Large intestine (tissue), 3 donors: Measurements from ENCODE around the gene LEFTY1. TPM values are rescaled to one million over a fixed set of nuclear protein-coding genes. Genes with fewer than 3 reads are reported as not detected.
"Not testable (repeated sequence)": the region's sequence is repeated elsewhere in the genome, so short reads cannot be mapped to it uniquely, and the experiment has no call there.

Source experiments
- DNase-seq, 2 donors: peaks; one replicate each; pipeline versions ENCODE4 v3.0.0 to v3.0.0-alpha.2; 2013
- H3K27ac ChIP-seq: one replicate; pipeline ENCODE4 v1.5.1; 2013; ENCODE audit warnings: low read length
- H3K27me3 ChIP-seq: 2 replicates; pipeline ENCODE4 v1.6.1; 2013; ENCODE audit warnings: low read length; ENCODE audit not compliant: control insufficient read depth, insufficient read depth
- H3K36me3 ChIP-seq: 2 replicates; pipeline ENCODE4 v1.6.1; 2013; ENCODE audit warnings: low read length; ENCODE audit not compliant: control insufficient read depth, insufficient read depth
- H3K4me1 ChIP-seq: one replicate; pipeline ENCODE4 v1.6.1; 2013; ENCODE audit warnings: low read length; ENCODE audit not compliant: control insufficient read depth, insufficient read depth
- H3K4me3 ChIP-seq: one replicate; pipeline ENCODE4 v1.5.1; 2013; ENCODE audit warnings: low read length
- H3K9me3 ChIP-seq: one replicate; pipeline ENCODE4 v1.6.1; 2013; ENCODE audit warnings: mild to moderate bottlenecking, low read depth, low read length, moderate library complexity; ENCODE audit not compliant: control insufficient read depth
- WGBS: methylation state at CpG from one replicate; pipeline ENCODE4 v1.1.5; 2013; ENCODE audit warnings: low lambda C conversion rate; ENCODE audit not compliant: insufficient coverage; 5-methylcytosine and 5-hydroxymethylcytosine counted together
- polyA plus RNA-seq: library from polyadenylated mRNA; unstranded; fragments of 120-200 nt; gene quantifications from one replicate; pipeline ENCODE4 v1.2.1, GENCODE V29; 2013

The LEFTY1 gene
- polyA plus RNA-seq, 1 donor = 0.58 TPM

GRCh38 chr1:225887554-225888288, 1.2 kb downstream of the LEFTY1 start:
- H3K4me1 ChIP-seq = peaks cover 33% of the 10 kb centered on the region
- no CpG with 5 or more reads among the region's 56 CpGs for WGBS
- H3K36me3 ChIP-seq, H3K4me3 ChIP-seq, H3K27me3 ChIP-seq, H3K27ac ChIP-seq, H3K9me3 ChIP-seq, DNase-seq: not testable (repeated sequence)

- no CpG with 5 or more reads among the region's 7 CpGs for WGBS
- no peaks in the 10 kb centered on the region for H3K27me3 ChIP-seq
- H3K36me3 ChIP-seq = no peaks in the 10 kb centered on the region
- DNase-seq = no peak
- H3K4me3 ChIP-seq = no peak overlapping the region
- no peaks in the 10 kb centered on the region for H3K9me3 ChIP-seq
- peaks cover 33% of the 10 kb centered on the region for H3K4me1 ChIP-seq
- no peak overlapping the region for H3K27ac ChIP-seq
Observed at GRCh38 chr1:225887030-225887314, 2.0 kb downstream of the LEFTY1 start.

DNA sequence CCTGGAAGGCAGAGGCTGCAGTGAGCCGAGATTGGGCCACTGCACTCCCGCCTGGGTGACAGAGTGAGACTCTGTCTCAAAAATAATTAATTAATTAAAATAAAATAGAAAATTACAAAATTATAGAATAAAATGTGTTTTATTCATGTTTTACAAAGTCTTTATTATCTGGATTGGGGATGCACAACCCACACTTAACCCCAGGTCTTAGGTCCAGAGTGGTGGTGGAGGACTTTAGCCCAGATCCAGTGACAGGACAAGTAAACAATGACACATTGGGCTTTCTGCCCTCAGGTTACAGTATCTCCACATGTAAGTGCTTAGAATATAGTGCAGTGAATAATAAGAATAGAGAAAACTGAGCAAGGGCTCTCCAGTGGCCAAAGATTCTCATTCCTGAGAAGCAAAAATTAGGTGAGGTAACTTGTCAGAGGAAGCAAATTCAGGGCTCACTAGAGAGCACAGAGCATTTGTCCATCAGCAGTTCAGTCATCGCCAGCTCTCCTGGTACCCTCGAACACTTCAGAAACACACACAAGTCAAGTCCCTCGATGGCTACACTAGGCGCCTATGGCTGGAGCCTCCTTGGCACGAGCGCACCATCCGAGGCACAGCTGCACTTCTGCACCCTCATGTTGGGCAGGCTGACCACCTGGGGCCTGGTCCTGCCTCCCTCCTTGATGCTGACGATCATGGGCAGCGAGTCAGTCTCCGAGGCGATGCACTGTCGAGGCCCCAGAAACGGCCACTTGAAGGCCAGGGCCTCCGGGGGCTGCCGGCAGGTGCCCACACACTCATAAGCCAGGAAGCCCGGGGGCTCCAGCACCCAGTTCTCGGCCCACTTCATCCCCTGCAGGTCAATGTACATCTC, 2.6 kb downstream of the LEFTY1 start:
- no CpG with 5 or more reads among the region's 19 CpGs for WGBS
- Histone ChIP-seq H3K36me3 (no peaks in the 10 kb centered on the region), H3K4me1 (peaks cover 29% of the 10 kb centered on the region), H3K27me3 (no peaks in the 10 kb centered on the region), H3K4me3 (no peak overlapping the region), H3K27ac (no peak overlapping the region), H3K9me3 (no peaks in the 10 kb centered on the region)
- DNase-seq = peak in 1 of 2 donors; percentile 66

- H3K4me3 ChIP-seq = no peak overlapping the region
Observed at GRCh38 chr1:225885336-225885735, 3.6 kb downstream of the LEFTY1 start.

DNA sequence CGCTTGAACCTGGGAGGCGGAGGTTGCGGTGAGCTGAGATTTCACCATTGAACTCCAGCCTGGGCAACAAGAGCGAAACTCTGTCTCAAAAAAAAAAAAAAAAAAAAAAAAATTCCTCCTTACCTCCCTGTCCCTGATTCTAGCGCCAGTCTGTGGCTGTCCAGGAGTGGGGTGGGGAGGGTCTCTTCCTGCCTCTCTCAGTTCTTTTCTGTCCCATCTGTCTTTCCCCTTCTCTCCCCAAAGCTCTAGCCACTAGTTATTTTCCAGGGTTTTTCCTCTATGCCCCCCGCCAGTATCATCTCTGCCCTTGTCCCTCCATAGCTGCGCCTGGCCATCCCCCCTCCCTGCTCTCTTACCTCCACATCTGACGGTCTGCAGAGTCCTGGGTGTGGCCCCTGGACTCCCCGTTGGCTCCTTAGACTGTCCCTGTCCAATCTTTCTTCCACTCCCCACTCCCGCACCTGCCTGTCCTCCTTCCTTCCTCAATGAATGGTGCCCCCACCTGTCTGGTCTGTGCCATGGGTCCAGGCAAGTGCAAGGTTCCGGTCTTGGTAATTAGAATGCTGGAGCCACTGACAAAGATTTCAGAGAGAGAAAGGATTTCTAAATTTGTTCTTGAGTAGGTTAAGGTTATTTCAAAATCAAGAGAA, 5.2 kb downstream of the LEFTY1 start:
- Histone ChIP-seq H3K4me3 (peak overlapping the region; percentile 94), H3K27ac (peak overlapping the region; percentile 95), H3K9me3 (no peaks in the 10 kb centered on the region), H3K4me1 (peaks cover 35% of the 10 kb centered on the region), H3K36me3 (no peaks in the 10 kb centered on the region), H3K27me3 (no peaks in the 10 kb centered on the region)
- WGBS = 100% methylated on average over 1 of the region's 11 CpGs
- no peak for DNase-seq

More at GRCh38 chr1:225885336-225885735, 3.6 kb downstream of the LEFTY1 start:
- Histone ChIP-seq H3K9me3 (no peaks in the 10 kb centered on the region), H3K27me3 (no peaks in the 10 kb centered on the region), H3K4me1 (peaks cover 29% of the 10 kb centered on the region), H3K27ac (no peak overlapping the region), H3K36me3 (no peaks in the 10 kb centered on the region)
- WGBS = 80% methylated on average over 1 of the region's 6 CpGs
- no peak for DNase-seq

GRCh38 chr1:225882694-225883615, 6.0 kb downstream of the LEFTY1 start:
- WGBS = no CpG with 5 or more reads among the region's 63 CpGs
- Histone ChIP-seq H3K9me3 (no peaks in the 10 kb centered on the region), H3K36me3 (no peaks in the 10 kb centered on the region), H3K4me3 (peak overlapping the region; percentile 94), H3K27ac (peak overlapping the region; percentile 95), H3K27me3 (no peaks in the 10 kb centered on the region), H3K4me1 (peaks cover 43% of the 10 kb centered on the region)
- DNase-seq = peak in 1 of 2 donors; percentile 71

DNA sequence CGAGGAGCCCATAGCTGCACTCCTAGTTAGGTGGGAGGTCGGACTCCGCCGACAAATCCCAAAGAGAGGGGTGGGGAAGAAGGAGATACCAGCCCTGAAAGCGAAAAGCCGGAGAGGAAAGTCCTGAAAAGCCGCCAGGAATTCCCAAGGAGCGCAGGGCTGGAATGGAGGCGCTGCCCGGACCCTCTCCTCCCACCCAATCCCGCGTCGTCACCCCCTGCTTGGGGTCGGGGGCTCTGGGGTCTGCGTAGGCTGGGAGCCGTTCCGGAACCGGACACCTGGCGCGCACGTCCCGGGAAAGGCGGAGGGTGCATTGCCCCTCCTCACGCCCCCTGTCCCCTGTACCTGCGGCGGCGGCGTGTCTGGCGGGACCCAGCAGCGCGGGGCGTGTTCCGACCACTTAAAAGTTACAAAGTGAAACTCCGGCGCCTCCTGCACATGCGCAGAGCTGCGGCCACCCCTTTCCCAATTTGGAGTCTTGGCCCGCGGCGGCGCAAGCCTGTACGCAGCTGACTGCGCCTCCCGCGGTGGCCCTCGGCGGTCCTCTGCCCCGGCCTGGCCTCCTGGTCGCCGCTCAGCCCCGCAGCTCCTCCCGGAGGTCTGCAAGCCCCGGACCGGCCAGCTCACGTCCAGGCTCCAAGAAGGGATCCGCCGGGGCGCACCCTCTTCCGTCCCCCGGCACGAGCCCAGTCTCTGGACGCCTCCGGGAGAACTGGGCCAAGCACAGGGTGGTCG, 6.8 kb downstream of the LEFTY1 start, which contains the start of gene TMEM63A:
TMEM63A (minus strand) TSS at position 422 of the 735 bp plus-strand sequence. CDS start 4,800 bp downstream, outside the sequence.
- Histone ChIP-seq H3K27me3 (no peaks in the 10 kb centered on the region), H3K4me1 (peaks cover 51% of the 10 kb centered on the region)

DNA sequence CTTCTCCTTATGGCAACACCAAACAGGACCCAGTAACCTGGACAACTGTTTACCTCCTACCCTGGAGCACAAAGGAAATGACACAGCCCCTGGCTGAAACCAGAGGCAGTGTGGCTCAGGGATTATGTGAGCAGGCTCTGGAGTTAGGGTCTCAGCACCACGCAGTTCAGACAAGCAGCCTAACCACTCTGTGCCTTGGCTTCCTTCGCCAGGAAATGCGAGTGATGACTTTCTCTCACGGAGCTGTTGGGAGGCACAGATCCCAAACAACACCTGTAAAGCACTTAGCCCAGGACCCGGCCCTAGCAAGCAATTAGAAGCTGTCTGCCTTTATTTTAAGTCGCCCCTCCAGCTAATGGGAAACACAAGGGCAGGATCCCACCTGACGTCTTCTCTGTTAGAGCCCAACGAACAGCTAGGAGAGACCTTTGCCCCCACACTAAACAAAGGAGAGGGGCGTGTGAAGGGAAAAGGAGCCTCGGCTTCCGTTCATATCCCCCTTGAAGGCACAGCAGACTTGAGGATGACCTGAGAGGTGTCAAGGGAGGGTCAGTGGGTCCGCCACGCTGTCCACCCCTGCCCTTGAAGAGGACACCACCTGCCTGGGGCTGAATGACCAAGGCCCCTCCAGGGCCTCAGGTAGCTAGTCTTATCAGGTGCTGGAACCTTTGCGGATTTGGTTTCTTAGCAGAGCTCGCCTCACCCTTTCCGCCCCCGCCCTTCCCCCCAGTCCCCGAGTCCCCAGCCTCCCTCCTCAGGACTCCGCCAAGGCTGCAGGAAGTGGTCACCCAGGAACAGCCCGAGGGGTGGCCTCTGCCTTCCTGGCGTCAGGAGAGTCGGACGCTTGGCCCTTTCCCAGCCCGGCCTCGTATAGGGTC, 7.6 kb downstream of the LEFTY1 start:
- no CpG with 5 or more reads among the region's 25 CpGs for WGBS

More for the DNA sequence above, 6.8 kb downstream of the LEFTY1 start, which contains the start of gene TMEM63A:
- Histone ChIP-seq H3K36me3 (peaks cover 7% of the 10 kb centered on the region), H3K27ac (peak within 1 kb of the TSS; percentile 95), H3K9me3 (no peaks in the 10 kb centered on the region), H3K4me3 (peak within 1 kb of the TSS; percentile 94)
- DNase-seq = peak; percentile 86 to 90
- WGBS = no CpG with 5 or more reads among the region's 64 CpGs

More for the DNA sequence above, 7.6 kb downstream of the LEFTY1 start:
- Histone ChIP-seq H3K4me3 (peak overlapping the region; percentile 94), H3K27me3 (no peaks in the 10 kb centered on the region), H3K27ac (peak overlapping the region; percentile 95), H3K9me3 (no peaks in the 10 kb centered on the region), H3K4me1 (peaks cover 53% of the 10 kb centered on the region), H3K36me3 (peaks cover 12% of the 10 kb centered on the region)
- peak; percentile 62 to 88 for DNase-seq
